HEK293 (cell line): ENCODE results near the gene NT5DC4.

Source experiments
- CTCF ChIA-PET: fragments of 350-600 bp; formaldehyde crosslinking; extraction: SDS; loops from one replicate; lab custom pipeline; 2021; ENCODE audit warnings: antibody characterized with exemption; lab: Yijun Ruan, JAX
- POLR2A ChIA-PET: fragments of 300-600 bp; formaldehyde crosslinking; extraction: SDS; loops from one replicate; lab custom pipeline; 2020; ENCODE audit warnings: antibody characterized with exemption, inconsistent platforms; lab: Yijun Ruan, JAX
- H3K27ac ChIP-seq: fragments of 200-500 bp; sonication (Bioruptor generic); 2 replicates; pipeline ENCODE4 v1.5.1; 2014; ENCODE audit warnings: low read depth, low read length, control low read depth, inconsistent platforms; ENCODE audit errors: extremely low read depth
- H3K36me3 ChIP-seq, 2 experiments: fragments of 200-500 bp in 1 of 2; sonication (Bioruptor generic) in 1 of 2; 1 replicate in 1 of 2; 2 replicates in 1 of 2; pipeline ENCODE4 v1.5.1; 2014 to 2017; ENCODE audit warnings: inconsistent platforms in 2 of 2, low read length in 2 of 2; ENCODE audit not compliant: control insufficient read depth in 2 of 2, insufficient read depth in 1 of 2
- H3K4me1 ChIP-seq: fragments of 200-500 bp; sonication (Bioruptor generic); 2 replicates; pipeline ENCODE4 v1.5.1; 2014; ENCODE audit warnings: mild to moderate bottlenecking, low read length, inconsistent platforms; ENCODE audit not compliant: control insufficient read depth, insufficient read depth
- H3K4me3 ChIP-seq: 2 replicates; pipeline ENCODE4 v1.5.1; 2011; ENCODE audit warnings: low read depth, mild to moderate bottlenecking, control low read depth, low read length, moderate library complexity
- H3K9me3 ChIP-seq: fragments of 200-500 bp; sonication (Bioruptor generic); 2 replicates; pipeline ENCODE4 v1.5.1; 2014; ENCODE audit warnings: low read depth, low read length, inconsistent platforms; ENCODE audit not compliant: control insufficient read depth, insufficient read depth
- ELK4 ChIP-seq: IDR thresholded peaks from 2 replicates; pipeline ENCODE4 v1.6.1; 2011; ENCODE audit warnings: mild to moderate bottlenecking, low read depth, low read length, borderline replicate concordance
- FEZF1 ChIP-seq: fragments of 450-650 bp; formaldehyde crosslinking; IDR thresholded peaks from 2 replicates; pipeline ENCODE4 v1.5.1; 2016; ENCODE audit warnings: missing biosample characterization, missing genetic modification characterization
- GLI4 ChIP-seq: fragments of 450-650 bp; formaldehyde crosslinking; IDR thresholded peaks from 2 replicates; pipeline ENCODE4 v1.5.1; 2016; ENCODE audit warnings: missing biosample characterization, missing genetic modification characterization
- HOXD13 ChIP-seq: sonication (generic); formaldehyde crosslinking; IDR thresholded peaks from 2 replicates; pipeline ENCODE4 v1.8.0; 2022; ENCODE audit warnings: missing genetic modification reagents, borderline replicate concordance
- IKZF3 ChIP-seq: fragments of 450-650 bp; IDR thresholded peaks from 2 replicates; pipeline ENCODE4 v1.5.0; 2018; ENCODE audit warnings: missing biosample characterization, mild to moderate bottlenecking, missing genetic modification characterization, moderate library complexity
- KLF10 ChIP-seq: fragments of 450-650 bp; IDR thresholded peaks from 2 replicates; pipeline ENCODE4 v1.5.1; 2018; ENCODE audit warnings: missing biosample characterization, mild to moderate bottlenecking, missing genetic modification characterization
- SP7 ChIP-seq: fragments of 450-650 bp; formaldehyde crosslinking; IDR thresholded peaks from 2 replicates; pipeline ENCODE4 v1.5.1; 2016; ENCODE audit warnings: missing biosample characterization, missing genetic modification characterization
- ZBTB11 ChIP-seq: fragments of 450-650 bp; formaldehyde crosslinking; conservative IDR thresholded peaks from 2 replicates; pipeline ENCODE4 v1.5.1; 2016; ENCODE audit warnings: low read depth, missing biosample characterization, missing genetic modification characterization
- ZBTB7A ChIP-seq: fragments of 450-650 bp; formaldehyde crosslinking; IDR thresholded peaks from 2 replicates; pipeline ENCODE4 v1.5.1; 2016; ENCODE audit warnings: low read depth, missing biosample characterization, missing genetic modification characterization
- ZFP3 ChIP-seq: fragments of 450-650 bp; formaldehyde crosslinking; IDR thresholded peaks from 2 replicates; pipeline ENCODE4 v1.5.1; 2016; ENCODE audit warnings: low read depth, missing biosample characterization, missing genetic modification characterization
- ZNF121 ChIP-seq: fragments of 450-650 bp; formaldehyde crosslinking; IDR thresholded peaks from 2 replicates; pipeline ENCODE4 v1.5.1; 2016; ENCODE audit warnings: missing biosample characterization, missing genetic modification characterization
- ZNF2 ChIP-seq: fragments of 450-650 bp; formaldehyde crosslinking; IDR thresholded peaks from 2 replicates; pipeline ENCODE4 v1.5.1; 2016; ENCODE audit warnings: missing biosample characterization, missing genetic modification characterization
- ZNF354C ChIP-seq: fragments of 450-650 bp; formaldehyde crosslinking; IDR thresholded peaks from 2 replicates; pipeline ENCODE4 v1.5.1; 2016; ENCODE audit warnings: missing biosample characterization, missing genetic modification characterization, low read depth, borderline replicate concordance
- ZNF391 ChIP-seq: fragments of 450-650 bp; formaldehyde crosslinking; IDR thresholded peaks from 2 replicates; pipeline ENCODE4 v1.5.1; 2016; ENCODE audit warnings: low read depth, missing biosample characterization, missing genetic modification characterization, borderline replicate concordance
- ZNF48 ChIP-seq: fragments of 450-650 bp; formaldehyde crosslinking; IDR thresholded peaks from 2 replicates; pipeline ENCODE4 v1.5.1; 2016; ENCODE audit warnings: missing biosample characterization, missing genetic modification characterization
- ZNF555 ChIP-seq: fragments of 450-650 bp; formaldehyde crosslinking; conservative IDR thresholded peaks from 2 replicates; pipeline ENCODE4 v1.5.1; 2017; ENCODE audit warnings: missing biosample characterization, mild to moderate bottlenecking, missing genetic modification characterization, inconsistent platforms
- ZNF600 ChIP-seq: fragments of 450-650 bp; formaldehyde crosslinking; IDR thresholded peaks from 2 replicates; pipeline ENCODE4 v1.5.1; 2016; ENCODE audit warnings: missing biosample characterization, missing genetic modification characterization
- ZNF610 ChIP-seq: fragments of 450-650 bp; formaldehyde crosslinking; IDR thresholded peaks from 2 replicates; pipeline ENCODE4 v1.5.1; 2016; ENCODE audit warnings: missing biosample characterization, missing genetic modification characterization, borderline replicate concordance
- ZNF645 ChIP-seq: fragments of 450-650 bp; formaldehyde crosslinking; IDR thresholded peaks from 2 replicates; pipeline ENCODE4; 2016; ENCODE audit warnings: missing biosample characterization, missing genetic modification characterization
- ZNF707 ChIP-seq: fragments of 450-650 bp; formaldehyde crosslinking; IDR thresholded peaks from 2 replicates; pipeline ENCODE4 v1.5.1; 2016; ENCODE audit warnings: missing biosample characterization, missing genetic modification characterization
- ZNF791 ChIP-seq: fragments of 450-650 bp; formaldehyde crosslinking; IDR thresholded peaks from 2 replicates; pipeline ENCODE4 v1.5.1; 2016; ENCODE audit warnings: missing biosample characterization, missing genetic modification characterization
- ZSCAN23 ChIP-seq: fragments of 450-650 bp; formaldehyde crosslinking; IDR thresholded peaks from 2 replicates; pipeline ENCODE4 v1.5.1; 2016; ENCODE audit warnings: missing biosample characterization, missing genetic modification characterization
- TF ChIP-seq, protein P1 (sequence below): fragments of 450-650 bp; formaldehyde crosslinking; IDR thresholded peaks from 2 replicates; pipeline ENCODE4 v1.5.1; 2016; ENCODE audit warnings: missing biosample characterization, missing genetic modification characterization

The NT5DC4 gene

DNA sequence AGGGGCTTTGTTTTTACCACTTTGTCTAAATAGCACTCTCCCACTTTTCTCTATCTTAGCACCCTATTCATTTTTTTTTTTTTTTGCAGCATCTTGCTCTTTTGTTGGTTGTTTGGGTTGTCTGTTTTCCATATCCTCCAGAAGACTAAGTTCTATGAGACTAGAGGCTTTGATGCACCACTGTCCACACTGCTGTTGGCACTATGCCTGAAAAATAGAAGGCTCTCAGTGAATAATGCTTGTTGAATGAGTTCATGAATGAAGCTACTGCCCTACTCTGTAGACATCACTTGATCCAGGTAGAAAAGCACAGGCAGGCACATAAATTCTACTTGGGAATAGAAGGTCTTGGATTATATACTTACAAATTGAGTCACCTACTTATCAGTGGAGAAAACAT, 56.2 kb downstream of the NT5DC4 start (continued):
- TF ChIP-seq ZBTB11, result no peak
- no peak for TF ChIP-seq ZNF791 (tag by site-specific recombination)

- Histone ChIP-seq H3K27ac (no peak overlapping the region), H3K4me3 (no peak overlapping the region), H3K9me3 (no peaks in the 10 kb centered on the region), H3K4me1 (no peaks in the 10 kb centered on the region), H3K36me3 (no peaks in the 10 kb centered on the region)
- ChIA-PET CTCF (interaction anchor here (1.5 kb wide), 1 partner anchor 105 kb away, joined by 5 read pairs; no protein-coding TSS in a partner anchor), POLR2A (no interaction called here)
- TF ChIP-seq ZBTB7A (tag by site-specific recombination) (no peak), ZNF391 (tag by site-specific recombination) (no peak), ZFP3 (tag by site-specific recombination) (no peak), GLI4 (tag by site-specific recombination) (no peak), ZNF707 (tag by site-specific recombination) (no peak)
Measured at GRCh38 chr2:112779598-112779997, 58.8 kb downstream of the NT5DC4 start.

DNA sequence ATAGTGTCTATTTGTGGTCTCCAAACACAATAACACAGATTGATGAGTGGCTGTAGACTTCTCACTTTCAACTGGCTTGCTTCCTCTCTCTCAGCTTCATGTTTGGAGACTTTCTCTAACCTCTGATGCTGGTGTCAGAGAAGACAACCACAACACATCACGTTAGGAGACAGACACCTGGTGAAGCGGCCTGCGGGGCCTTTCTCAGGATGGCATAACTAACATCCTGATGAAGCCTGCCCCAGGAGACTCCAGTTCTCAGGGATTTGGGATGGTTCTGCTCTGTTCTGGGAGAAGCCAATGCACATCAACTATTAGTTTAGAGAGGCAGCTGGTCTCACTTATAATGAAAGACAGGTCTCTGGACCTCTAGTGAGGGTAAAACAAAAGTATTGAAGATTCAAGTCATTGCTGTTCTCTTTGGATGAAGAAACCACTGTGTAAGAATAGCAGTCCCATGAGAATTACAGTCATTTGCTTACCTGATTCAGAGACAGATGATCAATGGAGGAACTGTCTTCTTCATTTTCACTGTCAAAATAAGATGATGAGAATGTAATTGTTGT, 61.5 kb downstream of the NT5DC4 start:
- POLR2A ChIA-PET, result interaction anchor here (0.6 kb wide), 1 partner anchor 28 kb away, joined by 4 read pairs; no protein-coding TSS in a partner anchor
- no peak for TF ChIP-seq ZNF121
- no peak for TF ChIP-seq ZNF354C (tag by site-specific recombination)
- TF ChIP-seq ZNF600 (tag by site-specific recombination), result no peak
- TF ChIP-seq SP7 (tag by site-specific recombination), result no peak
- no peak for TF ChIP-seq ELK4
- TF ChIP-seq ZNF645 (tag by site-specific recombination), result no peak
- TF ChIP-seq ZSCAN23 (tag by site-specific recombination), result no peak
- no peak for TF ChIP-seq ZNF791 (tag by site-specific recombination)
- TF ChIP-seq ZNF555 (tag by site-specific recombination), result no peak
- no peak for TF ChIP-seq ZNF2 (tag by site-specific recombination)
- TF ChIP-seq ZNF610 (tag by site-specific recombination), result no peak
- TF ChIP-seq KLF10 (tag by site-specific recombination), result no peak
- no peak for TF ChIP-seq ZNF48
- no peak for TF ChIP-seq HOXD13 (CRISPR knock-in tag)
- TF ChIP-seq, protein P1, sequence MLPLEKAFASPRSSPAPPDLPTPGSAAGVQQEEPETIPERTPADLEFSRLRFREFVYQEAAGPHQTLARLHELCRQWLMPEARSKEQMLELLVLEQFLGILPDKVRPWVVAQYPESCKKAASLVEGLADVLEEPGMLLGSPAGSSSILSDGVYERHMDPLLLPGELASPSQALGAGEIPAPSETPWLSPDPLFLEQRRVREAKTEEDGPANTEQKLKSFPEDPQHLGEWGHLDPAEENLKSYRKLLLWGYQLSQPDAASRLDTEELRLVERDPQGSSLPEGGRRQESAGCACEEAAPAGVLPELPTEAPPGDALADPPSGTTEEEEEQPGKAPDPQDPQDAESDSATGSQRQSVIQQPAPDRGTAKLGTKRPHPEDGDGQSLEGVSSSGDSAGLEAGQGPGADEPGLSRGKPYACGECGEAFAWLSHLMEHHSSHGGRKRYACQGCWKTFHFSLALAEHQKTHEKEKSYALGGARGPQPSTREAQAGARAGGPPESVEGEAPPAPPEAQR (tag by site-specific recombination), result no peak
- no peak for TF ChIP-seq IKZF3
- no peak for TF ChIP-seq FEZF1 (tag by site-specific recombination)

More for the DNA sequence above, 61.5 kb downstream of the NT5DC4 start:
- H3K4me1 ChIP-seq, result no peaks in the 10 kb centered on the region
- no peak overlapping the region for H3K27ac ChIP-seq
- no peak overlapping the region for H3K4me3 ChIP-seq
- no peaks in the 10 kb centered on the region for H3K36me3 ChIP-seq
- CTCF ChIA-PET, result interaction anchor here (0.7 to 0.8 kb wide), 2 partner anchors 9 to 69 kb away, joined by 3 read pairs; no protein-coding TSS in a partner anchor
- H3K9me3 ChIP-seq, result no peaks in the 10 kb centered on the region
